Measurements from ENCODE around the gene MYH7B. TPM values are rescaled to one million over a fixed set of nuclear protein-coding genes. Genes with fewer than 3 reads are reported as not detected.

MYH7B gene
- total RNA-seq, 1 experiment from 2014 or later = 1.0 TPM

GRCh38 chr20:34995192-34995591, 39.5 kb downstream of the MYH7B start:
- H2AFZ ChIP-seq = no peak overlapping the region
- no TSS peak for BruUV-seq (replicated peaks)
- no peak overlapping the region for H3K27ac ChIP-seq
- intact Hi-C loops (cut with micrococcal nuclease; ENCODE audit: unreplicated experiment) = no loop called here
- H4K20me1 ChIP-seq (ENCODE audit: insufficient read depth) = no peaks in the 10 kb centered on the region; the same call in 1 of the 2 replicates
- H3K4me1 ChIP-seq (replicated peaks; ENCODE audit: insufficient read depth) = no peaks in the 10 kb centered on the region
- H3K79me2 ChIP-seq (ENCODE audit: low read depth) = no peaks in the 10 kb centered on the region
- H3K9me3 ChIP-seq (ENCODE audit: insufficient read depth, low read depth) = no peaks in the 10 kb centered on the region
- H3K4me3 ChIP-seq = no peak overlapping the region
- no peaks in the 10 kb centered on the region for H3K27me3 ChIP-seq (ENCODE audit: insufficient read depth, low read depth)
- H3K4me2 ChIP-seq = no peak overlapping the region
- TF ChIP-seq EZH2 (IDR thresholded peaks at IDR 0.05; ENCODE audit: low read depth) (no peak), CTCF (conservative IDR thresholded peaks at IDR 0.05) (no peak)
- POLR2A ChIA-PET (ENCODE audit: unreplicated experiment) = no interaction called here
- no peaks in the 10 kb centered on the region for H3K9me2 ChIP-seq (ENCODE audit: insufficient read depth)
- 0 out of 2 replicates have a peak, but pooled peaks cover 3% of the 10 kb centered on the region for H3F3A ChIP-seq (ENCODE audit: insufficient read depth, low read depth)
- DNase-seq = no peak
- CTCF ChIA-PET = no interaction called here
- H3K36me3 ChIP-seq (ENCODE audit: low read depth) = no peaks in the 10 kb centered on the region

GRCh38 chr20:34995696-34996095, 40.0 kb downstream of the MYH7B start:
- Histone ChIP-seq H3K27ac (no peak overlapping the region), H3F3A (ENCODE audit: insufficient read depth, low read depth) (0 out of 2 replicates have a peak, but pooled peaks cover 3% of the 10 kb centered on the region), H3K4me1 (replicated peaks; ENCODE audit: insufficient read depth) (no peaks in the 10 kb centered on the region), H3K4me3 (no peak overlapping the region), H3K9me2 (ENCODE audit: insufficient read depth) (no peaks in the 10 kb centered on the region), H4K20me1 (ENCODE audit: insufficient read depth) (no peaks in the 10 kb centered on the region; the same call in 1 of the 2 replicates), H3K79me2 (ENCODE audit: low read depth) (no peaks in the 10 kb centered on the region), H3K36me3 (ENCODE audit: low read depth) (no peaks in the 10 kb centered on the region), H3K4me2 (no peak overlapping the region), H2AFZ (no peak overlapping the region), H3K27me3 (ENCODE audit: insufficient read depth, low read depth) (no peaks in the 10 kb centered on the region), H3K9me3 (ENCODE audit: insufficient read depth, low read depth) (no peaks in the 10 kb centered on the region)
- CTCF ChIA-PET = interaction anchor here (0.6 kb wide), 1 partner anchor 452 kb away, joined by 3 read pairs; no protein-coding TSS in a partner anchor
- POLR2A ChIA-PET (ENCODE audit: unreplicated experiment) = no interaction called here
- no TSS peak for BruUV-seq (replicated peaks)
- TF ChIP-seq EZH2 (IDR thresholded peaks at IDR 0.05; ENCODE audit: low read depth) (no peak), CTCF (conservative IDR thresholded peaks at IDR 0.05) (no peak)
- DNase-seq = no peak
- intact Hi-C loops (cut with micrococcal nuclease; ENCODE audit: unreplicated experiment) = no loop called here

- Histone ChIP-seq H3K4me1 (replicated peaks; ENCODE audit: insufficient read depth) (no peaks in the 10 kb centered on the region), H3K27me3 (ENCODE audit: insufficient read depth, low read depth) (no peaks in the 10 kb centered on the region), H3K9me3 (ENCODE audit: insufficient read depth, low read depth) (no peaks in the 10 kb centered on the region), H3K79me2 (ENCODE audit: low read depth) (no peaks in the 10 kb centered on the region), H3K4me2 (no peak overlapping the region), H3F3A (ENCODE audit: insufficient read depth, low read depth) (0 out of 2 replicates have a peak, but pooled peaks cover 3% of the 10 kb centered on the region), H4K20me1 (ENCODE audit: insufficient read depth) (no peaks in the 10 kb centered on the region; the same call in 1 of the 2 replicates), H2AFZ (no peak overlapping the region), H3K27ac (no peak overlapping the region), H3K4me3 (no peak overlapping the region), H3K36me3 (ENCODE audit: low read depth) (no peaks in the 10 kb centered on the region), H3K9me2 (ENCODE audit: insufficient read depth) (no peaks in the 10 kb centered on the region)
- intact Hi-C loops (cut with micrococcal nuclease; ENCODE audit: unreplicated experiment) = no loop called here
- no peak for TF ChIP-seq EZH2 (IDR thresholded peaks at IDR 0.05; ENCODE audit: low read depth)
- TF ChIP-seq CTCF (conservative IDR thresholded peaks at IDR 0.05) = no peak
- no peak for DNase-seq
- BruUV-seq (replicated peaks) = no TSS peak
- POLR2A ChIA-PET (ENCODE audit: unreplicated experiment) = no interaction called here
- CTCF ChIA-PET = interaction anchor here (0.6 kb wide), 1 partner anchor 451 kb away, joined by 3 read pairs; no protein-coding TSS in a partner anchor
These were observed 40.8 kb downstream of the MYH7B start for GRCh38 chr20:34996243-34997028.
